PFSK-1 (cell line): ENCODE measurements around the gene CCDC9B.

ENCODE experiments used
- FOXP2 ChIP-seq: optimal IDR thresholded peaks from 2 replicates; pipeline ENCODE3; 2011; ENCODE audit warnings: borderline replicate concordance, control low read depth, inconsistent platforms; ENCODE audit not compliant: insufficient read depth; ENCODE audit errors: extremely low read length, extremely low read depth
- POLR2AphosphoS5 ChIP-seq: IDR thresholded peaks from 2 replicates; pipeline ENCODE4 v1.6.1; 2012; ENCODE audit warnings: low read depth, mild to moderate bottlenecking, control low read depth, low read length, moderate library complexity
- REST ChIP-seq, 2 experiments: IDR thresholded peaks; 2 replicates each; pipeline versions ENCODE4 v1.6.1 to v1.8.0; 2011 to 2012; ENCODE audit warnings: low read depth in 2 of 2, low read length in 2 of 2, control low read depth in 1 of 2, inconsistent platforms in 1 of 2, mild to moderate bottlenecking in 1 of 2, moderate library complexity in 1 of 2; ENCODE audit not compliant: insufficient read depth in 1 of 2
- SIN3A ChIP-seq: IDR thresholded peaks from 2 replicates; pipeline ENCODE4 v1.6.1; 2012; ENCODE audit warnings: mild to moderate bottlenecking, low read length, moderate library complexity, borderline replicate concordance; ENCODE audit not compliant: insufficient read depth
- TAF1 ChIP-seq: IDR thresholded peaks from 2 replicates; pipeline ENCODE4 v1.6.1; 2012; ENCODE audit warnings: low read length, control low read depth, borderline replicate concordance; ENCODE audit not compliant: insufficient read depth

- TF ChIP-seq POLR2AphosphoS5, result no peak
- TF ChIP-seq TAF1, result no peak
- TF ChIP-seq REST (IDR thresholded peaks at IDR 0.05; ENCODE audit: insufficient read depth in 1 of 2, low read depth in 2 of 2, low read length in 2 of 2), result no peak
- no peak for TF ChIP-seq SIN3A
- TF ChIP-seq FOXP2, result no peak
These were observed 32.2 kb upstream of the CCDC9B start for GRCh38 chr15:40372981-40373380.
